ENCODE data around the gene PLD2. TPM values are rescaled to one million over a fixed set of nuclear protein-coding genes. Genes with fewer than 3 reads are reported as not detected.

The PLD2 gene
- total and polyA plus RNA-seq, 2 donors (not counting 1 experiment from before 2014, with no cell fraction given) = 12.7 to 14.9 TPM

DNA sequence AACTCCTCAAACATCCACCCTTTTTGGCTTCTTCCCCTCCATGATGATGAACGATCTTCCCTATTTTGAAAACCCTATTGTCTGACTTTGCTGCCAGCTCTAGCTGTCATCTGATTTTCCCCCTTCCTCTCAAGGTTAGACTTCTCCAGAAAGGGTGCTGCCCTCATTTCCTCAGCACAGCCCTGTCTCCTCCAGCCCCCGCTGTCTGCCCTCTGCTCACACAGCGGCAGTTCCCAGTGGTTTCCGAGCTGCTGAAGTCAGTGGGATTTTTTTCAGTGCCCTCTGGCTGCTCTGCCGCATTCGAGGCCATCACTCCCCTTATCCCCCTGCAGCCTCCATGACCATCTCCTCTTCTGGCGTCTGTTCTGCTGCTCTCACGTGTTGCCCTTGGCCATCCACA lies 65.8 kb downstream of the PLD2 start:
- no peaks in the 10 kb centered on the region for H3K79me2 ChIP-seq (ENCODE audit: control insufficient read depth, insufficient read depth, low read length)

More for the DNA sequence above, 65.8 kb downstream of the PLD2 start:
- H3K9me3 ChIP-seq (ENCODE audit: control insufficient read depth, insufficient read depth, low read depth, low read length) = no peaks in the 10 kb centered on the region
- no peaks in the 10 kb centered on the region for H4K20me1 ChIP-seq (ENCODE audit: control insufficient read depth, extremely low read depth, insufficient read depth, low read length)
- no peaks in the 10 kb centered on the region for H3K36me3 ChIP-seq (ENCODE audit: control insufficient read depth, insufficient read depth, low read length)
- H3K9ac ChIP-seq (ENCODE audit: insufficient read depth, low read length) = no peak overlapping the region
- no peak for DNase-seq (ENCODE audit: low read depth in 2 of 2)
- no peak overlapping the region for H3K4me3 ChIP-seq (replicated peaks in 1 of 4; ENCODE audit: control extremely low read depth in 1 of 4, insufficient read depth in 1 of 4, low read depth in 3 of 4, low read length in 4 of 4)
- no peaks in the 10 kb centered on the region for H3K27me3 ChIP-seq (ENCODE audit: control insufficient read depth, insufficient read depth, low read length)
- H3K27ac ChIP-seq (ENCODE audit: insufficient read depth, low read length) = no peak overlapping the region
- H3K4me2 ChIP-seq (ENCODE audit: extremely low read depth, insufficient read depth, low read length) = no peak overlapping the region
- no peak overlapping the region for H2AFZ ChIP-seq (ENCODE audit: low read length)
- H3K4me1 ChIP-seq (ENCODE audit: control insufficient read depth, extremely low read depth, insufficient read depth, low read length) = no peaks in the 10 kb centered on the region
- TF ChIP-seq EZH2 (IDR thresholded peaks at IDR 0.05; ENCODE audit: low read length, missing control alignments) = no peak
- TF ChIP-seq CTCF (conservative IDR thresholded peaks at IDR 0.05 in 1 of 2, IDR thresholded peaks at IDR 0.05 in 1 of 2; ENCODE audit: low read depth in 1 of 2, low read length in 2 of 2) = no peak

Other genes starting within 250 kb of the PLD2 start
- not detected in 2 replicates for gene GGT6, start 246.6 kb upstream of the PLD2 start, total RNA-seq
- not detected in 2 replicates for gene GGT6, start 246.6 kb upstream of the PLD2 start, polyA plus RNA-seq
- 0.99 and 1.5 TPM in 2 replicates for gene SMTNL2, start 222.6 kb upstream of the PLD2 start, total RNA-seq
- 0.03 and 0.17 TPM in 2 replicates for gene SMTNL2, start 222.6 kb upstream of the PLD2 start, polyA plus RNA-seq
- not detected in 2 replicates for gene ALOX15, start 165.5 kb upstream of the PLD2 start, total RNA-seq
- not detected in 2 replicates for gene ALOX15, start 165.5 kb upstream of the PLD2 start, polyA plus RNA-seq
- gene PELP1, start 103.0 kb upstream of the PLD2 start, total RNA-seq = 16.0 and 16.4 TPM in 2 replicates
- 8.6 and 13.1 TPM in 2 replicates for gene PELP1, start 103.0 kb upstream of the PLD2 start, polyA plus RNA-seq
- gene ARRB2, start 96.5 kb upstream of the PLD2 start, total RNA-seq = 2.8 and 3.3 TPM in 2 replicates
- gene ARRB2, start 96.5 kb upstream of the PLD2 start, polyA plus RNA-seq = 4.6 and 8.3 TPM in 2 replicates
- 9.2 and 10.8 TPM in 2 replicates for gene MED11, start 75.7 kb upstream of the PLD2 start, total RNA-seq
- 29.1 and 29.6 TPM in 2 replicates for gene MED11, start 75.7 kb upstream of the PLD2 start, polyA plus RNA-seq
- gene ZMYND15, start 67.3 kb upstream of the PLD2 start, total RNA-seq = under 0.01 and 0.51 TPM in 2 replicates
- 0.05 and 0.11 TPM in 2 replicates for gene ZMYND15, start 67.3 kb upstream of the PLD2 start, polyA plus RNA-seq
- gene CXCL16, start 67.2 kb upstream of the PLD2 start, total RNA-seq = 0.83 and 4.1 TPM in 2 replicates
- gene CXCL16, start 67.2 kb upstream of the PLD2 start, polyA plus RNA-seq = 2.0 and 2.4 TPM in 2 replicates
- gene TM4SF5, start 35.3 kb upstream of the PLD2 start, total RNA-seq = not detected in 2 replicates
- not detected in 2 replicates for gene TM4SF5, start 35.3 kb upstream of the PLD2 start, polyA plus RNA-seq
- 0.33 and 1.5 TPM in 2 replicates for gene VMO1, start 20.8 kb upstream of the PLD2 start, total RNA-seq
- gene VMO1, start 20.8 kb upstream of the PLD2 start, polyA plus RNA-seq = 0.40 TPM in 1 of 2 replicates, not detected in the other
- not detected in 2 replicates for gene GLTPD2, start 18.2 kb upstream of the PLD2 start, total RNA-seq
- gene GLTPD2, start 18.2 kb upstream of the PLD2 start, polyA plus RNA-seq = not detected in 2 replicates
- gene PSMB6, start 11.0 kb upstream of the PLD2 start, total RNA-seq = 110 and 163 TPM in 2 replicates
- gene PSMB6, start 11.0 kb upstream of the PLD2 start, polyA plus RNA-seq = 184 and 272 TPM in 2 replicates
- 15.9 and 28.6 TPM in 2 replicates for gene MINK1, start 26.2 kb downstream of the PLD2 start, total RNA-seq
- gene MINK1, start 26.2 kb downstream of the PLD2 start, polyA plus RNA-seq = 27.2 and 35.6 TPM in 2 replicates
- gene C17orf107, start 92.4 kb downstream of the PLD2 start, total RNA-seq = 1.8 and 2.3 TPM in 2 replicates
- 0.34 and 0.67 TPM in 2 replicates for gene C17orf107, start 92.4 kb downstream of the PLD2 start, polyA plus RNA-seq
- 0.51 and 0.66 TPM in 2 replicates for gene CHRNE, start 95.9 kb downstream of the PLD2 start, total RNA-seq
- gene CHRNE, start 95.9 kb downstream of the PLD2 start, polyA plus RNA-seq = 0.19 and 0.23 TPM in 2 replicates
- not detected in 2 replicates for gene GP1BA, start 125.1 kb downstream of the PLD2 start, total RNA-seq
- gene GP1BA, start 125.1 kb downstream of the PLD2 start, polyA plus RNA-seq = not detected in 2 replicates
- gene SLC25A11, start 132.9 kb downstream of the PLD2 start, total RNA-seq = 50.3 and 59.3 TPM in 2 replicates
- 29.2 and 45.8 TPM in 2 replicates for gene SLC25A11, start 132.9 kb downstream of the PLD2 start, polyA plus RNA-seq
- gene RNF167, start 133.1 kb downstream of the PLD2 start, total RNA-seq = 13.6 and 22.8 TPM in 2 replicates
- 52.6 and 83.5 TPM in 2 replicates for gene RNF167, start 133.1 kb downstream of the PLD2 start, polyA plus RNA-seq
- 258 and 422 TPM in 2 replicates for gene PFN1, start 141.4 kb downstream of the PLD2 start, total RNA-seq
- gene PFN1, start 141.4 kb downstream of the PLD2 start, polyA plus RNA-seq = 870 and 1,199 TPM in 2 replicates
- 1.8 and 4.3 TPM in 2 replicates for gene ENO3, start 144.0 kb downstream of the PLD2 start, total RNA-seq
- 2.0 and 2.3 TPM in 2 replicates for gene ENO3, start 144.0 kb downstream of the PLD2 start, polyA plus RNA-seq
- gene SPAG7, start 160.7 kb downstream of the PLD2 start, total RNA-seq = 42.9 and 62.8 TPM in 2 replicates
- gene SPAG7, start 160.7 kb downstream of the PLD2 start, polyA plus RNA-seq = 80.8 and 83.0 TPM in 2 replicates
- 8.5 and 18.3 TPM in 2 replicates for gene CAMTA2, start 180.5 kb downstream of the PLD2 start, total RNA-seq
- 12.4 and 16.1 TPM in 2 replicates for gene CAMTA2, start 180.5 kb downstream of the PLD2 start, polyA plus RNA-seq
- 0.26 and 0.33 TPM in 2 replicates for gene INCA1, start 190.4 kb downstream of the PLD2 start, total RNA-seq
- 0.28 and 0.38 TPM in 2 replicates for gene INCA1, start 190.4 kb downstream of the PLD2 start, polyA plus RNA-seq
- gene KIF1C, start 190.8 kb downstream of the PLD2 start, total RNA-seq = 52.4 and 86.0 TPM in 2 replicates
- gene KIF1C, start 190.8 kb downstream of the PLD2 start, polyA plus RNA-seq = 68.1 and 70.5 TPM in 2 replicates
- gene SLC52A1, start 228.3 kb downstream of the PLD2 start, total RNA-seq = 0.26 and 0.66 TPM in 2 replicates
- not detected in 2 replicates for gene SLC52A1, start 228.3 kb downstream of the PLD2 start, polyA plus RNA-seq